Right atrium auricular region (tissue), 2 donors: Measurements from ENCODE around the gene GXYLT2. TPM values are rescaled to one million over a fixed set of nuclear protein-coding genes. Genes with fewer than 3 reads are reported as not detected.

Experiments used
- DNase-seq: peaks from one replicate; pipeline ENCODE4 v3.0.0-alpha.2; 2019; ENCODE audit warnings: low spot score
- H3K27ac ChIP-seq, 2 donors: fragments of 200-600 bp; sonication (generic); 1 replicate in 1 of 2; 2 replicates in 1 of 2; pipeline ENCODE4 v1.5.1; 2016 to 2019
- H3K27me3 ChIP-seq, 2 donors: fragments of 200-600 bp; sonication (generic); one replicate each; pipeline versions ENCODE4 v1.5.1 to v1.6.0; 2017 to 2019
- H3K36me3 ChIP-seq: fragments of 200-600 bp; sonication (generic); one replicate; pipeline ENCODE4 v1.5.1; 2016
- H3K4me1 ChIP-seq, 2 donors: fragments of 200-600 bp; sonication (generic); one replicate each; pipeline versions ENCODE4 v1.5.1 to v1.6.0; 2017 to 2019
- H3K4me3 ChIP-seq, 2 donors: fragments of 200-600 bp; sonication (generic); 1 replicate in 1 of 2; 2 replicates in 1 of 2; pipeline ENCODE4 v1.5.1; 2017 to 2019; ENCODE audit warnings: mild to moderate bottlenecking in 1 of 2, moderate library complexity in 1 of 2
- H3K9me3 ChIP-seq, 2 donors: fragments of 200-600 bp; sonication (generic); one replicate each; pipeline ENCODE4 v1.5.1; 2019
- total RNA-seq, 2 donors: library from RNA; depleted of rRNA; stranded (reverse); fragments of >200 nt; gene quantifications; one replicate each; pipeline ENCODE4 v1.1.0, GENCODE V29; 2016
- TF ChIP-seq, protein P1 (sequence below), 2 donors: fragments of 200-600 bp; sonication (generic); IDR thresholded peaks; one replicate each; pipeline ENCODE4 v1.5.1; 2019; ENCODE audit warnings: antibody characterized with exemption in 2 of 2

The GXYLT2 gene
- total RNA-seq, 2 donors from 2014 or later, result 31.7 to 37.3 TPM

DNA sequence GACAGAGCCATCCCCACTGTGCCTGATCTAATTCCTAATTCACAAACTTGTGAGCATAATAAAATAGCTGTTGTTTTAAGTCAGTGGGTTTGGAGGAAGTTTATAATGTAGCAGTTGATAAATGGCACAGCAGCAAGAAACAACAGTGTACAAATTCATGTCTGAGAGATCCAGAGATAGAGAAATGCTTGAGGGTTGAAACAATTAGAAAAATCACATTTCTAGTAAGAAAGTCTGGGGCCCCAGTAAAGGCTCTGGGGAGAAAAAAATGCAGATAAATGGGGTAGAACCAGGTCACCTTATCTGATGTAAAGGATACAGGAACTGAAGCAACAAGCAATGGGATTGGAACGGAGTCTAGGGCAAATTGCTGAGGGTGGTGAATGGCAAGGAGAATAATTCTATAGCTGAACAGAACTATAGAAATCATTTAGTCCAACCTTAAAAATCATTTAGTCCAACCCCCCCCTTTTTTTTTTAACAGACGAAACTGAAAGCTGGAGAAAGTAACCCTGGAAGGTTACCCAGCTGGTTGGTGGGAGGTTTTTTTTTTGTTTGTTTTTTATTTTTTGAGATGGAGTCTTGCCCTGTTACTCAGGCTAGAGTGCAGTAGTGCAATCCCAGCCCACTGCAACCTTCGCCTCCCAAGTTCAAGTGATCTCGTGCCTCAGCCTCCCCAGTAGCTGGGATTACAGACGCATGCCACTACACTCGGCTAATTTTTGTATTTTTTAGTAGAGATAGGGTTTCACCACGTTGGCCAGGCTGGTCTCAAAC, 25.3 kb upstream of the GXYLT2 start:
- TF ChIP-seq, protein P1, sequence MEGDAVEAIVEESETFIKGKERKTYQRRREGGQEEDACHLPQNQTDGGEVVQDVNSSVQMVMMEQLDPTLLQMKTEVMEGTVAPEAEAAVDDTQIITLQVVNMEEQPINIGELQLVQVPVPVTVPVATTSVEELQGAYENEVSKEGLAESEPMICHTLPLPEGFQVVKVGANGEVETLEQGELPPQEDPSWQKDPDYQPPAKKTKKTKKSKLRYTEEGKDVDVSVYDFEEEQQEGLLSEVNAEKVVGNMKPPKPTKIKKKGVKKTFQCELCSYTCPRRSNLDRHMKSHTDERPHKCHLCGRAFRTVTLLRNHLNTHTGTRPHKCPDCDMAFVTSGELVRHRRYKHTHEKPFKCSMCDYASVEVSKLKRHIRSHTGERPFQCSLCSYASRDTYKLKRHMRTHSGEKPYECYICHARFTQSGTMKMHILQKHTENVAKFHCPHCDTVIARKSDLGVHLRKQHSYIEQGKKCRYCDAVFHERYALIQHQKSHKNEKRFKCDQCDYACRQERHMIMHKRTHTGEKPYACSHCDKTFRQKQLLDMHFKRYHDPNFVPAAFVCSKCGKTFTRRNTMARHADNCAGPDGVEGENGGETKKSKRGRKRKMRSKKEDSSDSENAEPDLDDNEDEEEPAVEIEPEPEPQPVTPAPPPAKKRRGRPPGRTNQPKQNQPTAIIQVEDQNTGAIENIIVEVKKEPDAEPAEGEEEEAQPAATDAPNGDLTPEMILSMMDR (IDR thresholded peaks at IDR 0.05), result no peak
- Histone ChIP-seq H3K4me1 (no peaks in the 10 kb centered on the region), H3K36me3 (no peaks in the 10 kb centered on the region), H3K4me3 (no peak overlapping the region), H3K27me3 (no peaks in the 10 kb centered on the region), H3K9me3 (no peaks in the 10 kb centered on the region), H3K27ac (no peak overlapping the region)
- DNase-seq, result no peak

DNA sequence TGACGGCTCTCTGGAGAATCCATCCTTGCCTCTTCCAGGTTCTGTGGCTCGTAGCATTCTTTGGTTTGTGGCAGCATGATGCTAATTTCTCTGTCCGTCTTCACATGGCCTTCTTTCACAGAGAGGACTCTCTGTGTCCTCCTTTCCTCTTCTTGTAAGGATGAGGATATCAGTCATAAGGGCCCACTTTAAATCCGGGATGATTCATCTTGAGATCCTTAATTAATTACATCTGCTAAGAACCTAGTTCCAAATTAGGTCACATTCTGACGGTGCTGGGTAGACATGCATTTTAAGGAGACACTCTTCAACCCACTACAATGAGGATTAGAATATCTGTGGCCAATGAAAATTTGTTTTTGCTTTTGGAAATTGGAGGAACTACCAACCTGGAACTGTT, 15.7 kb upstream of the GXYLT2 start:
- Histone ChIP-seq H3K36me3 (no peaks in the 10 kb centered on the region), H3K27me3 (no peaks in the 10 kb centered on the region), H3K4me3 (no peak overlapping the region), H3K4me1 (no peaks in the 10 kb centered on the region), H3K9me3 (no peaks in the 10 kb centered on the region), H3K27ac (no peak overlapping the region)
- TF ChIP-seq, protein P1 (IDR thresholded peaks at IDR 0.05), result no peak
- no peak for DNase-seq

- TF ChIP-seq, protein P1 (IDR thresholded peaks at IDR 0.05), result no peak
- Histone ChIP-seq H3K27ac (peak overlapping the region; percentile 54 to 77), H3K36me3 (no peaks in the 10 kb centered on the region), H3K4me3 (peak overlapping the region; percentile 47 to 51), H3K4me1 (peaks cover 0 to 37% of the 10 kb centered on the region in 2 donors), H3K9me3 (peaks cover 0 to 5% of the 10 kb centered on the region in 2 donors), H3K27me3 (no peaks in the 10 kb centered on the region)
- DNase-seq, result no peak
These were observed 522 bp upstream of the GXYLT2 start for GRCh38 chr3:72887343-72887704.

- peak overlapping the region; percentile 79 to 84 for H3K27ac ChIP-seq
- no peaks in the 10 kb centered on the region for H3K27me3 ChIP-seq
- H3K4me3 ChIP-seq, result peak overlapping the region; percentile 44 to 51
- no peaks in the 10 kb centered on the region for H3K9me3 ChIP-seq
- peaks cover 0 to 45% of the 10 kb centered on the region in 2 donors for H3K4me1 ChIP-seq
- no peaks in the 10 kb centered on the region for H3K36me3 ChIP-seq
- DNase-seq, result no peak
- TF ChIP-seq, protein P1 (IDR thresholded peaks at IDR 0.05), result no peak
These were observed 882 bp downstream of the GXYLT2 start for GRCh38 chr3:72888546-72889309.

- no peaks in the 10 kb centered on the region for H3K36me3 ChIP-seq
- DNase-seq, result no peak
- H3K27ac ChIP-seq, result peak overlapping the region; percentile 79 to 84
- peak overlapping the region; percentile 44 to 51 for H3K4me3 ChIP-seq
- TF ChIP-seq, protein P1 (IDR thresholded peaks at IDR 0.05), result no peak
- peaks cover 0 to 46% of the 10 kb centered on the region in 2 donors for H3K4me1 ChIP-seq
- no peaks in the 10 kb centered on the region for H3K27me3 ChIP-seq
- H3K9me3 ChIP-seq, result no peaks in the 10 kb centered on the region
These were observed 1.7 kb downstream of the GXYLT2 start for GRCh38 chr3:72889310-72890165.
